Left colon (tissue), 2 donors: Measurements from ENCODE around the gene USP37. TPM values are rescaled to one million over a fixed set of nuclear protein-coding genes. Genes with fewer than 3 reads are reported as not detected.

Experiments
- ATAC-seq: fragments of 200-7000 bp; cut with Tn5 transposase; one replicate; pipeline ENCODE4 v1.9.1; 2020; ENCODE audit warnings: mild to moderate bottlenecking, moderate library complexity
- DNase-seq, 2 donors: peaks; one replicate each; pipeline ENCODE4 v3.0.0-alpha.2; 2020
- intact Hi-C, 2 donors: fragments of 100-400 bp; cut with DNase I in 1 of 2; cut with micrococcal nuclease in 1 of 2; formaldehyde crosslinking; loops; one replicate each; pipeline versions ENCODE4 v1.11.2 to v1.14.0; 2022; cut with DNase I, micrococcal nuclease
- total RNA-seq, 2 donors: library from RNA; stranded (reverse); fragmentation: NEBNext Ultra II Directional; extraction: Animal tissue kit (Norgen Biotek cat#: 25700); gene quantifications; one replicate each; pipeline ENCODE4 v1.2.1, GENCODE V29; 2021
- donor health status: DM: no; HTN: no; CAD: no.
- donor health status: DM: yes; HTN: yes; CAD: no.

Gene USP37
- total RNA-seq, 2 donors from 2014 or later = 9.3 to 14.6 TPM

- ATAC-seq (no peak), DNase-seq (no peak)
- intact Hi-C loops = no loop called here
Measured at GRCh38 chr2:218500501-218501060, 67.6 kb downstream of the USP37 start.

- intact Hi-C loops = no loop called here
- no peak for ATAC-seq
- no peak for DNase-seq
Measured at GRCh38 chr2:218485986-218486667, 82.0 kb downstream of the USP37 start.

- DNase-seq (no peak), ATAC-seq (no peak)
- intact Hi-C loops = no loop called here
Measured at GRCh38 chr2:218482651-218483050, 85.5 kb downstream of the USP37 start.

GRCh38 chr2:218479595-218479994 is 88.6 kb downstream of the USP37 start:
- intact Hi-C loops = no loop called here
- ATAC-seq = no peak
- DNase-seq = no peak

GRCh38 chr2:218478544-218478943 is 89.6 kb downstream of the USP37 start:
- no peak for DNase-seq
- intact Hi-C loops = no loop called here
- ATAC-seq = no peak

GRCh38 chr2:218477247-218477646 is 90.9 kb downstream of the USP37 start:
- ATAC-seq (no peak), DNase-seq (no peak)

GRCh38 chr2:218476676-218477075 is 91.5 kb downstream of the USP37 start:
- DNase-seq = peak in 1 of 2 donors; percentile 31
- ATAC-seq = no peak
- intact Hi-C loops = no loop called here

More at GRCh38 chr2:218477247-218477646, 90.9 kb downstream of the USP37 start:
- intact Hi-C loops = no loop called here

- intact Hi-C loops = no loop called here
- no peak for ATAC-seq
- DNase-seq = no peak
Measured at GRCh38 chr2:218474527-218474926, 93.6 kb downstream of the USP37 start.

GRCh38 chr2:218472988-218473387 is 95.2 kb downstream of the USP37 start:
- DNase-seq (no peak), ATAC-seq (no peak)
- intact Hi-C loops = no loop called here

- peak; percentile 22 for ATAC-seq
- no peak for DNase-seq
- intact Hi-C loops = no loop called here
Measured at GRCh38 chr2:218471982-218472381, 96.2 kb downstream of the USP37 start.

GRCh38 chr2:218471036-218471435 is 97.1 kb downstream of the USP37 start:
- no peak for ATAC-seq
- intact Hi-C loops = no loop called here
- DNase-seq = no peak

- intact Hi-C loops = no loop called here
- ATAC-seq = no peak
Measured at GRCh38 chr2:218470448-218470847, 97.7 kb downstream of the USP37 start.

GRCh38 chr2:218465987-218466633 is 102.0 kb downstream of the USP37 start:
- ATAC-seq = peak; percentile 78
- DNase-seq = no peak
- intact Hi-C loops = loop anchor here (5.0 to 10.0 kb wide), 2 partner anchors 51 to 59 kb away; partner anchors contain the start of gene VIL1 (in 1 of the 2)

More at GRCh38 chr2:218470448-218470847, 97.7 kb downstream of the USP37 start:
- no peak for DNase-seq

GRCh38 chr2:218458598-218458997 is 109.6 kb downstream of the USP37 start:
- intact Hi-C loops = no loop called here
- DNase-seq = no peak
- ATAC-seq = no peak

- DNase-seq = no peak
- intact Hi-C loops = no loop called here
- ATAC-seq = no peak
Measured at GRCh38 chr2:218456849-218457248, 111.3 kb downstream of the USP37 start.

- intact Hi-C loops = no loop called here
- DNase-seq (no peak), ATAC-seq (no peak)
Measured at GRCh38 chr2:218452079-218452478, 116.1 kb downstream of the USP37 start.

- intact Hi-C loops = no loop called here
- ATAC-seq (peak; percentile 58), DNase-seq (no peak)
Measured at GRCh38 chr2:218448934-218449333, 119.2 kb downstream of the USP37 start.

- DNase-seq (no peak), ATAC-seq (no peak)
- intact Hi-C loops = no loop called here
Measured at GRCh38 chr2:218447072-218447471, 121.1 kb downstream of the USP37 start.

GRCh38 chr2:218446547-218446946 is 121.6 kb downstream of the USP37 start:
- intact Hi-C loops = no loop called here

GRCh38 chr2:218445602-218446001 is 122.5 kb downstream of the USP37 start:
- DNase-seq (no peak), ATAC-seq (peak; percentile 38)
- intact Hi-C loops = no loop called here

More at GRCh38 chr2:218446547-218446946, 121.6 kb downstream of the USP37 start:
- ATAC-seq = no peak
- DNase-seq = no peak
